Tibial nerve (tissue), 4 donors: ENCODE data around the gene RNU6-7. TPM values are rescaled to one million over a fixed set of nuclear protein-coding genes. Genes with fewer than 3 reads are reported as not detected.

ENCODE experiments used
- DNase-seq, 2 donors: peaks; one replicate each; pipeline ENCODE4 v3.0.0-alpha.2; 2019; ENCODE audit warnings: low spot score in 2 of 2
- H3K27ac ChIP-seq, 4 donors: fragments of 200-600 bp; sonication (generic) in 3 of 4; one replicate each; pipeline ENCODE4 v1.5.1; 2017 to 2019; ENCODE audit warnings: mild to moderate bottlenecking in 1 of 4
- H3K27me3 ChIP-seq, 2 donors: fragments of 200-600 bp; sonication (generic) in 1 of 2; one replicate each; pipeline versions ENCODE4 v1.5.1 to v1.6.0; 2017 to 2019
- H3K36me3 ChIP-seq, 3 donors: fragments of 200-600 bp; sonication (generic); one replicate each; pipeline ENCODE4 v1.5.1; 2018 to 2019
- H3K4me1 ChIP-seq, 4 donors: fragments of 200-600 bp; sonication (generic) in 3 of 4; one replicate each; pipeline ENCODE4 v1.5.1; 2017 to 2019
- H3K4me3 ChIP-seq, 4 donors: fragments of 200-600 bp; sonication (generic) in 3 of 4; one replicate each; pipeline ENCODE4 v1.5.1; 2017 to 2019; ENCODE audit warnings: mild to moderate bottlenecking in 1 of 4, moderate library complexity in 1 of 4
- H3K9me3 ChIP-seq, 4 donors: fragments of 200-600 bp; sonication (generic) in 3 of 4; one replicate each; pipeline ENCODE4 v1.5.1; 2017 to 2019
- EP300 ChIP-seq, 2 donors: sonication (generic); formaldehyde crosslinking; IDR thresholded peaks; one replicate each; pipeline ENCODE4 v1.6.1; 2017; ENCODE audit warnings: antibody characterized with exemption in 2 of 2, mild to moderate bottlenecking in 1 of 2
- POLR2A ChIP-seq, 2 donors: fragments of 450-650 bp; IDR thresholded peaks; one replicate each; pipeline ENCODE4 v1.6.1; 2017; ENCODE audit warnings: antibody characterized with exemption in 2 of 2, mild to moderate bottlenecking in 2 of 2, moderate library complexity in 2 of 2
- WGBS, 2 donors: methylation state at CpG; one replicate each; pipeline ENCODE4 v1.1.5; 2018; 5-methylcytosine and 5-hydroxymethylcytosine counted together
- total RNA-seq, 4 donors: library from RNA; depleted of rRNA; stranded (reverse); fragments of >200 nt; gene quantifications; one replicate each; pipeline ENCODE4 v1.1.0, GENCODE V29; 2016
- TF ChIP-seq, protein P1 (sequence below), 5 experiments: fragments of 200-600 bp in 3 of 5; fragments of 450-650 bp in 2 of 5; sonication (generic) in 3 of 5; IDR thresholded peaks; one replicate each; pipeline ENCODE4 v1.5.1; 2016 to 2019; ENCODE audit warnings: antibody characterized with exemption in 5 of 5, mild to moderate bottlenecking in 3 of 5, moderate library complexity in 2 of 5

Gene RNU6-7
- total RNA-seq, 4 donors from 2014 or later, result not detected

GRCh38 chr14:32211068-32211404 lies 9.2 kb downstream of the RNU6-7 start:
- Histone ChIP-seq H3K36me3 (no peaks in the 10 kb centered on the region), H3K27ac (no peak overlapping the region), H3K4me1 (no peaks in the 10 kb centered on the region), H3K27me3 (no peaks in the 10 kb centered on the region), H3K9me3 (peaks cover 0 to 2% (median 0%) of the 10 kb centered on the region in 4 donors), H3K4me3 (no peak overlapping the region)
- no peak for DNase-seq
- 97 to 99% methylated on average over 3 of the region's 3 CpGs for WGBS, 2 donors
- TF ChIP-seq POLR2A (IDR thresholded peaks at IDR 0.05) (no peak), EP300 (IDR thresholded peaks at IDR 0.05) (no peak)
- TF ChIP-seq, protein P1, sequence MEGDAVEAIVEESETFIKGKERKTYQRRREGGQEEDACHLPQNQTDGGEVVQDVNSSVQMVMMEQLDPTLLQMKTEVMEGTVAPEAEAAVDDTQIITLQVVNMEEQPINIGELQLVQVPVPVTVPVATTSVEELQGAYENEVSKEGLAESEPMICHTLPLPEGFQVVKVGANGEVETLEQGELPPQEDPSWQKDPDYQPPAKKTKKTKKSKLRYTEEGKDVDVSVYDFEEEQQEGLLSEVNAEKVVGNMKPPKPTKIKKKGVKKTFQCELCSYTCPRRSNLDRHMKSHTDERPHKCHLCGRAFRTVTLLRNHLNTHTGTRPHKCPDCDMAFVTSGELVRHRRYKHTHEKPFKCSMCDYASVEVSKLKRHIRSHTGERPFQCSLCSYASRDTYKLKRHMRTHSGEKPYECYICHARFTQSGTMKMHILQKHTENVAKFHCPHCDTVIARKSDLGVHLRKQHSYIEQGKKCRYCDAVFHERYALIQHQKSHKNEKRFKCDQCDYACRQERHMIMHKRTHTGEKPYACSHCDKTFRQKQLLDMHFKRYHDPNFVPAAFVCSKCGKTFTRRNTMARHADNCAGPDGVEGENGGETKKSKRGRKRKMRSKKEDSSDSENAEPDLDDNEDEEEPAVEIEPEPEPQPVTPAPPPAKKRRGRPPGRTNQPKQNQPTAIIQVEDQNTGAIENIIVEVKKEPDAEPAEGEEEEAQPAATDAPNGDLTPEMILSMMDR (IDR thresholded peaks at IDR 0.05), result no peak

DNA sequence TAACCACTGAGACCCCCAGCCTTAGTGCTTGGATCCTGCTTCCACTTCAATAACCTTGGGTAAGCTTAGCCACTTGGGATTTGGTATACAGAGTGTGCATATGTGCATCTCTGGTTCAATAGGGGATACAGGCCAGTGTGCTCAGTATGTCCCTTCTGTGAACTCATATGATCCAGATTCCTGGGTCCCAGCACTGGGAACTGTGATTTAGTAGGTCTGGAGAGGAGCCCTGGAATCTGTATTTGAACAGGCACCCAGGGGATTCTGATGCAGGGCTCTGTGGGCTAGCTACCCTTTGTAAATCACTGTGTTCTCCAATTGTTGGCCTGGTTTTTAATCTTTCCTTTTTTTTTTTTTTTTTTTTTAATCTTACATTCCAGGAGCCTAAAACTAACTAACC lies 11.0 kb downstream of the RNU6-7 start:
- TF ChIP-seq POLR2A (IDR thresholded peaks at IDR 0.05) (no peak), EP300 (IDR thresholded peaks at IDR 0.05) (no peak)
- TF ChIP-seq, protein P1 (IDR thresholded peaks at IDR 0.05), result no peak
- Histone ChIP-seq H3K36me3 (no peaks in the 10 kb centered on the region), H3K27me3 (no peaks in the 10 kb centered on the region), H3K4me3 (no peak overlapping the region), H3K4me1 (no peaks in the 10 kb centered on the region), H3K9me3 (peaks cover 0 to 2% (median 0%) of the 10 kb centered on the region in 4 donors), H3K27ac (no peak overlapping the region)
- no peak for DNase-seq

- TF ChIP-seq POLR2A (IDR thresholded peaks at IDR 0.05) (no peak), EP300 (IDR thresholded peaks at IDR 0.05) (no peak)
- TF ChIP-seq, protein P1 (IDR thresholded peaks at IDR 0.05), result no peak
- Histone ChIP-seq H3K36me3 (no peaks in the 10 kb centered on the region), H3K9me3 (peaks cover 0 to 2% (median 0%) of the 10 kb centered on the region in 4 donors), H3K27ac (no peak overlapping the region), H3K4me3 (no peak overlapping the region), H3K4me1 (no peaks in the 10 kb centered on the region), H3K27me3 (no peaks in the 10 kb centered on the region)
- DNase-seq, result no peak
- 44 to 50% methylated on average over 5 of the region's 5 CpGs for WGBS, 2 donors
Observed at GRCh38 chr14:32217301-32217700, 15.5 kb downstream of the RNU6-7 start.

DNA sequence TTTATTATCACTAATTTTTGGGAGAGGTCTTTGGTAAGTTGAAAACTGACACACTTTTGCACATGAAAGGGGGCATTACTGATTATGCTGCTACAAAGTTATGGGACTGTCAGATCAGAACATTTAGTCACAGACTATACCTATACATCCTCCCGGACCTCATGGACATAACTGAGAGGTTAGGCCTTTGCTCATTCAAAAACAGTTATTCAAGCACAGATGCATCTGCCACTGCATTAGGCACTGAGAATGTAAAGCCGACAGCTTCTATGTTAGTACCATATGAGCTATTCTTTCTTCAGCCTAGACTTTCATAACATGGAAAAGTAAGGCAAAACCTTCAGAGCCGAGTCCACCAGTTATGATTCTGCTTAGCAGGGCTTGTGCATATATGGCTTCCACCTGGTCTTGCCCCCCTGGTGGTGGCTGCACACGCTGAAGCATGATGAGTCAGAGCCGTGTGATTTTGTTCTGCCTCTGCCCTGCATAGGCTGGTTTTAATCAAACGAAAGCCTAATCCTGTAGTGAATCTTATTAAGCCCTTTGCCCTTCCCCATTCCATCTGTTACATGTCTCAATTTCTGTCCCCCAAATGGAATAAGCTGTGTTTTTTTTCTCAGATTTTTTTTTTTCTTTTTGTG lies 23.0 kb downstream of the RNU6-7 start:
- H3K27ac ChIP-seq, result no peak overlapping the region
- no peaks in the 10 kb centered on the region for H3K4me1 ChIP-seq
- WGBS, 2 donors, result 60 to 64% methylated on average over 6 of the region's 6 CpGs
- H3K36me3 ChIP-seq, result no peaks in the 10 kb centered on the region
- H3K9me3 ChIP-seq, result no peaks in the 10 kb centered on the region
- no peaks in the 10 kb centered on the region for H3K27me3 ChIP-seq
- DNase-seq, result no peak
- H3K4me3 ChIP-seq, result no peak overlapping the region
- TF ChIP-seq POLR2A (IDR thresholded peaks at IDR 0.05) (no peak), EP300 (IDR thresholded peaks at IDR 0.05) (no peak)
- TF ChIP-seq, protein P1 (IDR thresholded peaks at IDR 0.05), result no peak

GRCh38 chr14:32225378-32225920 lies 23.6 kb downstream of the RNU6-7 start:
- no peak for DNase-seq
- H3K4me3 ChIP-seq, result no peak overlapping the region
- no peak overlapping the region for H3K27ac ChIP-seq
- no peaks in the 10 kb centered on the region for H3K4me1 ChIP-seq
- H3K27me3 ChIP-seq, result no peaks in the 10 kb centered on the region
- no peak for TF ChIP-seq EP300 (IDR thresholded peaks at IDR 0.05)
- TF ChIP-seq, protein P1 (IDR thresholded peaks at IDR 0.05), result no peak
- TF ChIP-seq POLR2A (IDR thresholded peaks at IDR 0.05), result no peak
- 36 to 94% methylated on average over 1 of the region's 1 CpG for WGBS, 2 donors
- H3K9me3 ChIP-seq, result no peaks in the 10 kb centered on the region
- H3K36me3 ChIP-seq, result no peaks in the 10 kb centered on the region
